Tibial artery (tissue), 4 donors: ENCODE measurements around the gene PARP12.

ENCODE experiments used
- DNase-seq, 2 donors: peaks; one replicate each; pipeline ENCODE4 v3.0.0-alpha.2; 2019
- H3K27ac ChIP-seq, 2 donors: fragments of 200-600 bp; sonication (generic) in 1 of 2; 1 replicate in 1 of 2; 2 replicates in 1 of 2; pipeline ENCODE4 v1.5.1; 2018 to 2019; ENCODE audit warnings: mild to moderate bottlenecking in 1 of 2
- H3K27me3 ChIP-seq, 2 donors: fragments of 200-600 bp; sonication (generic) in 1 of 2; one replicate each; pipeline versions ENCODE4 v1.5.1 to v1.6.0; 2016 to 2019
- H3K36me3 ChIP-seq, 3 donors: fragments of 200-600 bp; sonication (generic) in 2 of 3; one replicate each; pipeline ENCODE4 v1.5.1; 2016 to 2019; ENCODE audit warnings: mild to moderate bottlenecking in 2 of 3
- H3K4me1 ChIP-seq, 4 donors: fragments of 200-600 bp; sonication (generic) in 2 of 4; 1 replicate in 3 of 4; 2 replicates in 1 of 4; pipeline ENCODE4 v1.5.1; 2016 to 2019
- H3K4me3 ChIP-seq, 2 donors: fragments of 200-600 bp; sonication (generic) in 1 of 2; 1 replicate in 1 of 2; 2 replicates in 1 of 2; pipeline ENCODE4 v1.5.1; 2018 to 2019; ENCODE audit warnings: mild to moderate bottlenecking in 2 of 2
- H3K9me3 ChIP-seq, 3 donors: fragments of 200-600 bp; sonication (generic) in 1 of 3; one replicate each; pipeline ENCODE4 v1.5.1; 2016 to 2019
- CTCF ChIP-seq, 2 experiments: fragments of 200-600 bp in 1 of 2; fragments of 450-650 bp in 1 of 2; IDR thresholded peaks; one replicate each; pipeline ENCODE4 v1.5.1; 2017 to 2019; ENCODE audit warnings: antibody characterized with exemption in 2 of 2, mild to moderate bottlenecking in 1 of 2, moderate library complexity in 1 of 2
- intact Hi-C: fragments of 100-400 bp; cut with DNase I; formaldehyde crosslinking; loops from one replicate; pipeline ENCODE4 v1.15.0; 2023; ENCODE audit warnings: low total_unique reads

The PARP12 gene

GRCh38 chr7:140027858-140028257, 34.9 kb downstream of the PARP12 start:
- intact Hi-C loops, result no loop called here
- H3K27me3 ChIP-seq, result no peaks in the 10 kb centered on the region
- peaks cover 6 to 59% (median 18%) of the 10 kb centered on the region in 3 donors for H3K36me3 ChIP-seq

GRCh38 chr7:140026935-140027334, 35.8 kb downstream of the PARP12 start:
- no peaks in the 10 kb centered on the region for H3K27me3 ChIP-seq
- no peak for DNase-seq
- H3K27ac ChIP-seq, result no peak overlapping the region
- H3K9me3 ChIP-seq, result no peaks in the 10 kb centered on the region
- intact Hi-C loops, result no loop called here
- no peak for TF ChIP-seq CTCF (IDR thresholded peaks at IDR 0.05)
- H3K4me3 ChIP-seq, result no peak overlapping the region
- H3K36me3 ChIP-seq, result peaks cover 6 to 63% (median 18%) of the 10 kb centered on the region in 3 donors
- H3K4me1 ChIP-seq, result peaks cover 0 to 14% (median 5%) of the 10 kb centered on the region in 4 donors

More at GRCh38 chr7:140027858-140028257, 34.9 kb downstream of the PARP12 start:
- H3K27ac ChIP-seq, result no peak overlapping the region
- H3K4me1 ChIP-seq, result peaks cover 0 to 5% (median under 1%) of the 10 kb centered on the region in 4 donors
- H3K4me3 ChIP-seq, result no peak overlapping the region
- no peak for DNase-seq
- no peaks in the 10 kb centered on the region for H3K9me3 ChIP-seq
- TF ChIP-seq CTCF (IDR thresholded peaks at IDR 0.05), result no peak

- no peak for DNase-seq
- H3K4me1 ChIP-seq, result peaks cover 0 to 17% (median 5%) of the 10 kb centered on the region in 4 donors
- peaks cover 6 to 63% (median 18%) of the 10 kb centered on the region in 3 donors for H3K36me3 ChIP-seq
- H3K27me3 ChIP-seq, result no peaks in the 10 kb centered on the region
- no peak for TF ChIP-seq CTCF (IDR thresholded peaks at IDR 0.05)
- H3K4me3 ChIP-seq, result no peak overlapping the region
- H3K27ac ChIP-seq, result no peak overlapping the region
- no peaks in the 10 kb centered on the region for H3K9me3 ChIP-seq
- intact Hi-C loops, result no loop called here
Measured at GRCh38 chr7:140025814-140026433, 36.8 kb downstream of the PARP12 start.

- DNase-seq, result no peak
- intact Hi-C loops, result no loop called here
- Histone ChIP-seq H3K4me3 (no peak overlapping the region), H3K27ac (no peak overlapping the region), H3K9me3 (no peaks in the 10 kb centered on the region), H3K36me3 (peaks cover 6 to 63% (median 18%) of the 10 kb centered on the region in 3 donors), H3K4me1 (peaks cover 0 to 17% (median 5%) of the 10 kb centered on the region in 4 donors), H3K27me3 (no peaks in the 10 kb centered on the region)
- no peak for TF ChIP-seq CTCF (IDR thresholded peaks at IDR 0.05)
Measured at GRCh38 chr7:140025241-140025640, 37.5 kb downstream of the PARP12 start.

GRCh38 chr7:140024585-140024984, 38.2 kb downstream of the PARP12 start:
- intact Hi-C loops, result no loop called here
- no peaks in the 10 kb centered on the region for H3K9me3 ChIP-seq
- no peak overlapping the region for H3K4me3 ChIP-seq
- peaks cover 0 to 17% (median 5%) of the 10 kb centered on the region in 4 donors for H3K4me1 ChIP-seq
- no peak overlapping the region for H3K27ac ChIP-seq
- H3K36me3 ChIP-seq, result peaks cover 6 to 63% (median 18%) of the 10 kb centered on the region in 3 donors
- no peaks in the 10 kb centered on the region for H3K27me3 ChIP-seq
- DNase-seq, result no peak
- TF ChIP-seq CTCF (IDR thresholded peaks at IDR 0.05), result no peak
